CD4-positive, alpha-beta T cell treated with Interleukin-6 for 4 hours (primary cell): ENCODE results near the gene PCDHGC4.

ENCODE experiments used
- DNase-seq: peaks from one replicate; pipeline ENCODE4 v3.0.0-alpha.2; 2020; ENCODE audit warnings: mixed read lengths

The PCDHGC4 gene

GRCh38 chr5:141484641-141485311 is at the start of gene PCDHGC4:
Gene PCDHGC4, plus strand, starts transcription at chr5:141485030. Its CDS starts 144 bp downstream, at chr5:141485174.
- DNase-seq = no peak

- no peak for DNase-seq
Measured at GRCh38 chr5:141437221-141437620, 47.6 kb upstream of the PCDHGC4 start.

- DNase-seq = no peak
Measured at GRCh38 chr5:141439411-141440141, 45.3 kb upstream of the PCDHGC4 start.

GRCh38 chr5:141440341-141440740 is 44.5 kb upstream of the PCDHGC4 start:
- DNase-seq = no peak

- DNase-seq = no peak
Measured at GRCh38 chr5:141441571-141442170, 43.2 kb upstream of the PCDHGC4 start.

GRCh38 chr5:141465351-141465750 is 19.5 kb upstream of the PCDHGC4 start:
- DNase-seq = no peak

GRCh38 chr5:141475625-141476131 is 9.2 kb upstream of the PCDHGC4 start, which contains the start of gene PCDHGC3:
Gene PCDHGC3, plus strand, starts transcription at chr5:141475966. Its CDS starts 151 bp downstream, at chr5:141476117.
- DNase-seq = peak; percentile 49

- no peak for DNase-seq
Measured at GRCh38 chr5:141476132-141476911, 8.5 kb upstream of the PCDHGC4 start.

GRCh38 chr5:141477044-141477575 is 7.7 kb upstream of the PCDHGC4 start:
- no peak for DNase-seq

GRCh38 chr5:141477815-141478214 is 7.0 kb upstream of the PCDHGC4 start:
- no peak for DNase-seq

GRCh38 chr5:141478321-141478945 is 6.4 kb upstream of the PCDHGC4 start:
- DNase-seq = no peak

- no peak for DNase-seq
Measured at GRCh38 chr5:141479776-141480175, 5.1 kb upstream of the PCDHGC4 start.

GRCh38 chr5:141483902-141484301 is 928 bp upstream of the PCDHGC4 start:
- DNase-seq = no peak

- DNase-seq = no peak
Measured at GRCh38 chr5:141484310-141484640, 555 bp upstream of the PCDHGC4 start.

GRCh38 chr5:141485321-141486055 is 658 bp downstream of the PCDHGC4 start:
- no peak for DNase-seq

GRCh38 chr5:141486091-141486490 is 1.3 kb downstream of the PCDHGC4 start:
- no peak for DNase-seq

GRCh38 chr5:141487131-141487530 is 2.3 kb downstream of the PCDHGC4 start:
- no peak for DNase-seq

- DNase-seq = no peak
Measured at GRCh38 chr5:141488591-141489561, 4.0 kb downstream of the PCDHGC4 start, which contains the start of gene PCDHGC5. Gene PCDHGC5, plus strand, starts transcription at chr5:141489081. Its CDS starts 160 bp downstream, at chr5:141489241.

- no peak for DNase-seq
Measured at GRCh38 chr5:141489841-141490240, 5.0 kb downstream of the PCDHGC4 start.

GRCh38 chr5:141490271-141490670 is 5.4 kb downstream of the PCDHGC4 start:
- no peak for DNase-seq
